K562 (cell line): Measurements from ENCODE around the gene AKT1. TPM values are rescaled to one million over a fixed set of nuclear protein-coding genes. Genes with fewer than 3 reads are reported as not detected.
A peak's percentile ranks its signal among the peaks of the same experiment; 100 is the strongest.

Experiments used
- ATAC-seq: fragments of 200-7000 bp; cut with Tn5 transposase; 3 replicates; pipeline ENCODE4 v1.9.1; 2020; ENCODE audit warnings: moderate library complexity
- BruUV-seq: library from RNA; stranded (reverse); fragments of 400-500 nt; replicated peaks from 2 replicates; lab custom pipeline; 2021; lab: Mats Ljungman, UMichigan
- CTCF ChIA-PET: fragments of 300-600 bp; formaldehyde crosslinking; extraction: SDS; loops from one replicate; lab custom pipeline; 2021; ENCODE audit warnings: low intra/inter-chr PET ratio; lab: Yijun Ruan, JAX
- POLR2A ChIA-PET: fragments of 300-600, 350-650 bp; sonication (Branson Sonifier 250); formaldehyde crosslinking; extraction: SDS; loops from one replicate; lab custom pipeline; 2021; ENCODE audit warnings: antibody characterized with exemption, inconsistent platforms; lab: Yijun Ruan, JAX
- DNase-seq, 4 experiments: peaks; one replicate each; pipeline versions ENCODE4 v3.0.0 to v3.0.0-alpha.2; 2011 to 2018; ENCODE audit warnings: low spot score in 3 of 4, mixed read lengths in 3 of 4; ENCODE audit errors: extremely low read depth in 1 of 4
- FAIRE-seq: peaks from 2 replicates; lab custom pipeline; 2011; peaks lifted over from hg19 to GRCh38; lab: Jason Lieb, UNC
- H2AFZ ChIP-seq: 2 replicates; pipeline ENCODE4 v1.6.0; 2011; ENCODE audit warnings: low read depth, low read length, control low read depth, inconsistent platforms
- H3K27ac ChIP-seq: fragments of 200-600 bp; 3 replicates; pipeline ENCODE4 v1.8.0; 2011; ENCODE audit warnings: low read depth, mild to moderate bottlenecking, control low read depth, inconsistent platforms, low read length, moderate library complexity, mixed read lengths; ENCODE audit errors: extremely low read depth
- H3K27me3 ChIP-seq, 2 experiments: fragments of 300-600 bp in 1 of 2; 2 replicates in 1 of 2; 3 replicates in 1 of 2; pipeline versions ENCODE4 v1.6.0 to v1.8.0; 2011; ENCODE audit warnings: inconsistent platforms in 2 of 2, low read length in 2 of 2, mild to moderate bottlenecking in 1 of 2, mixed read lengths in 1 of 2, moderate library complexity in 1 of 2; ENCODE audit not compliant: control insufficient read depth in 2 of 2, insufficient read depth in 2 of 2
- H3K36me3 ChIP-seq: fragments of 300-600 bp; 3 replicates; pipeline ENCODE4 v1.8.0; 2011; ENCODE audit warnings: mild to moderate bottlenecking, low read length, inconsistent platforms; ENCODE audit not compliant: control insufficient read depth, insufficient read depth
- H3K4me1 ChIP-seq, 2 experiments: fragments of 200-600 bp in 1 of 2; replicated peaks in 1 of 2; 2 replicates in 1 of 2; 3 replicates in 1 of 2; pipeline versions ENCODE4 v1.5.1 to v1.8.0; 2011; ENCODE audit warnings: inconsistent platforms in 2 of 2, low read length in 2 of 2, mild to moderate bottlenecking in 1 of 2, mixed read lengths in 1 of 2, moderate library complexity in 1 of 2; ENCODE audit not compliant: control insufficient read depth in 2 of 2, insufficient read depth in 2 of 2
- H3K4me2 ChIP-seq: 2 replicates; pipeline ENCODE4 v1.6.1; 2011; ENCODE audit warnings: low read length, control low read depth, inconsistent platforms, mixed read lengths; ENCODE audit not compliant: insufficient read depth
- H3K4me3 ChIP-seq: fragments of 200-600 bp; sonication (generic), shearing (Covaris generic); 2 replicates; pipeline ENCODE4 v1.5.1; 2016; ENCODE audit warnings: control low read depth, inconsistent platforms
- H3K79me2 ChIP-seq: fragments of 200-600 bp; 3 replicates; pipeline ENCODE4 v1.8.0; 2011; ENCODE audit warnings: low read length, inconsistent platforms; ENCODE audit not compliant: control insufficient read depth, insufficient read depth
- H3K9ac ChIP-seq, 2 experiments: 2 replicates each; pipeline versions ENCODE4 v1.6.0 to v1.6.1; 2011; ENCODE audit warnings: low read depth in 2 of 2, low read length in 2 of 2, control low read depth in 1 of 2, inconsistent platforms in 1 of 2, mild to moderate bottlenecking in 1 of 2, mixed read lengths in 1 of 2; ENCODE audit not compliant: insufficient read depth in 1 of 2
- H3K9me1 ChIP-seq: one replicate; pipeline ENCODE4 v1.6.0; 2011; ENCODE audit warnings: inconsistent platforms, mild to moderate bottlenecking, low read length, moderate library complexity; ENCODE audit not compliant: control insufficient read depth, insufficient read depth
- H3K9me3 ChIP-seq: replicated peaks from 2 replicates; pipeline ENCODE4 v1.5.1; 2011; ENCODE audit warnings: low read depth, low read length, inconsistent platforms; ENCODE audit not compliant: control insufficient read depth, insufficient read depth
- H4K20me1 ChIP-seq: replicated peaks from 2 replicates; pipeline ENCODE4 v1.6.1; 2011; ENCODE audit warnings: low read length, inconsistent platforms, mixed read lengths; ENCODE audit not compliant: control insufficient read depth, insufficient read depth
- FOXK1 ChIP-seq: sonication (generic); formaldehyde crosslinking; IDR thresholded peaks from 2 replicates; pipeline ENCODE4 v1.8.0; 2022; ENCODE audit warnings: missing genetic modification reagents, mild to moderate bottlenecking, borderline replicate concordance
- NFATC3 ChIP-seq: fragments of 450-650 bp; IDR thresholded peaks from 2 replicates; pipeline ENCODE4 v1.6.1; 2017; ENCODE audit warnings: mild to moderate bottlenecking
- NFIC ChIP-seq: fragments of 450-650 bp; IDR thresholded peaks from 2 replicates; pipeline ENCODE4 v1.6.1; 2017; ENCODE audit warnings: mild to moderate bottlenecking, inconsistent platforms
- POLR2G ChIP-seq: fragments of 200-400 bp; formaldehyde crosslinking; IDR thresholded peaks from 2 replicates; pipeline ENCODE4 v1.6.1; 2017; ENCODE audit warnings: low read depth, mild to moderate bottlenecking, antibody characterized with exemption, low read length, moderate library complexity
- WGBS: fragments of 100-300 bp; shearing (Covaris generic); methylation state at CpG from one replicate; pipeline ENCODE4 v1.1.6; 2016; ENCODE audit warnings: low coverage, mixed read lengths; ENCODE audit not compliant: insufficient coverage; ENCODE audit errors: missing lambda C conversion rate; 5-methylcytosine and 5-hydroxymethylcytosine counted together
- in situ Hi-C: fragments of 300-500 bp; cut with MboI; formaldehyde crosslinking; loops from 4 replicates; pipeline ENCODE4 v1.15.0; 2018; ENCODE audit warnings: inconsistent platforms, mixed read lengths
- intact Hi-C: fragments of 100-400 bp; cut with micrococcal nuclease; formaldehyde crosslinking; loops from 2 replicates; pipeline ENCODE4 v1.14.2; 2022
- polyA plus RNA-seq, 8 experiments: library from polyadenylated mRNA; depleted of rRNA in 4 of 8; stranded (reverse) in 5 of 8; unstranded in 3 of 8; fragments of >200 nt; fragmentation: Nextera tagmentation in 2 of 8; fragmentation: Illumina TruSeq in 1 of 8; extraction: Ambion mirVana in 2 of 8; extraction: Trizol in 1 of 8; gene quantifications; 2 replicates each; pipeline versions ENCODE4 v1.2.1 to v1.2.3, GENCODE V29; 2011 to 2014; ENCODE audit warnings: inconsistent platforms in 1 of 8, missing spikeins in 1 of 8
- total RNA-seq, 7 experiments: library from RNA; depleted of rRNA in 6 of 7; stranded (reverse); fragments of >200 nt in 6 of 7; fragmentation: Illumina TruSeq in 2 of 7; extraction: Trizol in 2 of 7; gene quantifications; 2 replicates each; pipeline versions ENCODE4 v1.2.1 to v1.2.3, GENCODE V29; 2011 to 2021; ENCODE audit warnings: low replicate concordance in 1 of 7

The AKT1 gene
- total and polyA plus RNA-seq, 9 of the 15 experiments (the other 6 are each of a cell fraction or from before 2014, with no cell fraction given): 0.49 to 132 (median 75.1) TPM

DNA sequence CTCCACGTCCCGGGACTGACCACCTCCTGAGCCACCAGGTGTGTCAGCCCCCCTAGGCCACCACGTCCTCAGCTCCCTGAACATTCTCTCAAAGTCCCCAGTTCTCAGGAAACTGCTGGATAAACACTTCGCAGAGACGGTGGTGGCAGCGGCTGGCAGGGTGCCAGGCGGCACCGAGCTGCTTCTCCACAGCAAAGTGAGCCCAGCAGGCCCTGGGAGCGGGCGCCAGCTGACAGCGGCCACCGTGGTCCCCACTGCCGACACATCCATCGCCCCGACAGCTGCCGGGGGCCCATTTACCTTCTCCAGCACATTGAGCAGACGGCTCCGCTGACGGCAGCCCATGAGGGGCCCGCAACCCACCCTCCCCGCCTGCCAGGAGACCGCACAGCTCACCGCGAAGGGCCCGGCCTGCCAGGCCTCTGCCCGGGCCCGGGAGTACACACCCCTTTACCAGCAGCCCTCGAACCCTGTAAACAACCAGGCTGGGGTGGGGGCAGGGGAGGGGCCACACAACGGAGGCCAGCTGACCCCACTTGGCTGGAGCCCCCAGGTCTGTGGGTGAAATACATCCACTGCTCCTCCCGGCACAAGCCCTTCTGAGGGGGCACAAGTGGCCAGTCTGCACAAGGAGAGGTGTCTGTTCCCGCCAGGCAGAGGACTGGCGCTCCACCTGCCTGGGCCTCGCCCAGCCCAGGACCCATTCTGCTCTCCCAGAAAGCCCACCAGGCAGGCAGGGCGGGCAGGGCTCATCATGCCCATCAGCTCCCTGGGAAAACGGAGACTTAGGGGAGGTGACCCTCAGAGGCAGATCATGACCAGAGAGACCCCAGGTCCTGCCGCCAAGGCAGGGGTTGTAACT lies 10.5 kb downstream of the AKT1 start:
- FAIRE-seq: no peak
- Histone ChIP-seq H3K4me2 (no peak overlapping the region), H3K9me3 (no peaks in the 10 kb centered on the region), H3K9me1 (no peaks in the 10 kb centered on the region), H3K27ac (no peak overlapping the region), H2AFZ (no peak overlapping the region), H3K79me2 (peaks cover 6% of the 10 kb centered on the region; the same call in 2 of the 3 replicates), H4K20me1 (no peaks in the 10 kb centered on the region; the same call in 1 of the 2 replicates), H3K36me3 (peaks cover 43% of the 10 kb centered on the region; the same call in 1 of the 3 replicates), H3K9ac (no peak overlapping the region; a peak in 1 of 4 replicates), H3K27me3 (no peaks in the 10 kb centered on the region), H3K4me1 (peaks cover 0 to 36% of the 10 kb centered on the region in 2 experiments; a peak in 2 of 5 replicates), H3K4me3 (no peak overlapping the region)
- ChIA-PET CTCF (no interaction called here), POLR2A (interaction anchor here (0.8 to 1.1 kb wide), 2 partner anchors 9 to 38 kb away, joined by 3 to 6 read pairs; no protein-coding TSS in a partner anchor)
- TF ChIP-seq FOXK1 (CRISPR knock-in tag) (no peak), NFIC (peak; percentile 67), NFATC3 (no peak), POLR2G (0 out of 2 replicates have a peak, but pooled peaks have one; percentile 7)
- no TSS peak for BruUV-seq
- in situ Hi-C loops: no loop called here
- intact Hi-C loops: no loop called here
- no peak for DNase-seq
- 88% methylated on average over 15 of the region's 36 CpGs for WGBS
- ATAC-seq: no peak
